Activated CD4-positive, alpha-beta T cell treated with anti-CD3 and anti-CD28 coated beads, Interleukin-2, amount 50 U/mL, for 24 hours (primary cell): ENCODE data around the gene ARHGAP44.
"Not testable (repeated sequence)": the region's sequence is repeated elsewhere in the genome, so short reads cannot be mapped to it uniquely, and the experiment has no call there.

Experiments
- DNase-seq, 2 donors: peaks; one replicate each; pipeline ENCODE4 v3.0.0-alpha.2; 2020; ENCODE audit warnings: low read depth in 1 of 2, low spot score in 1 of 2

The ARHGAP44 gene

GRCh38 chr17:12959441-12959840 lies 170.1 kb downstream of the ARHGAP44 start:
- no peak for DNase-seq

- no peak for DNase-seq
These were observed 172.4 kb downstream of the ARHGAP44 start for GRCh38 chr17:12961655-12962054.

GRCh38 chr17:12963505-12963904 lies 174.2 kb downstream of the ARHGAP44 start:
- no peak for DNase-seq

GRCh38 chr17:12964162-12964561 lies 174.9 kb downstream of the ARHGAP44 start:
- DNase-seq: no peak

- DNase-seq: no peak
These were observed 175.5 kb downstream of the ARHGAP44 start for GRCh38 chr17:12964840-12965239.

- DNase-seq: no peak
These were observed 176.7 kb downstream of the ARHGAP44 start for GRCh38 chr17:12965988-12966387.

GRCh38 chr17:12966413-12966812 lies 177.1 kb downstream of the ARHGAP44 start:
- no peak for DNase-seq

- DNase-seq: no peak
These were observed 178.7 kb downstream of the ARHGAP44 start for GRCh38 chr17:12967962-12968361.

- DNase-seq: no peak
These were observed 184.3 kb downstream of the ARHGAP44 start for GRCh38 chr17:12973496-12974004.

GRCh38 chr17:12974005-12974531 lies 184.8 kb downstream of the ARHGAP44 start:
- no peak for DNase-seq

GRCh38 chr17:12977008-12977751 lies 187.9 kb downstream of the ARHGAP44 start:
- no peak for DNase-seq

- DNase-seq: not testable (repeated sequence)
These were observed 189.5 kb downstream of the ARHGAP44 start for GRCh38 chr17:12978787-12979186.

- DNase-seq: no peak
These were observed 189.9 kb downstream of the ARHGAP44 start for GRCh38 chr17:12979246-12979645.

GRCh38 chr17:12979826-12980500 lies 190.7 kb downstream of the ARHGAP44 start:
- no peak for DNase-seq

- no peak for DNase-seq
These were observed 192.9 kb downstream of the ARHGAP44 start for GRCh38 chr17:12982224-12982623.

GRCh38 chr17:12983991-12984884 lies 194.9 kb downstream of the ARHGAP44 start:
- no peak for DNase-seq

- DNase-seq: no peak
These were observed 196.4 kb downstream of the ARHGAP44 start for GRCh38 chr17:12985431-12986293.

GRCh38 chr17:12987120-12987519 lies 197.8 kb downstream of the ARHGAP44 start:
- no peak for DNase-seq

- no peak for DNase-seq
These were observed 200.9 kb downstream of the ARHGAP44 start for GRCh38 chr17:12990041-12990808.
